HG02588 (cell line): ENCODE data around the gene TTC32.

Experiments
- ATAC-seq: cut with Tn5 transposase; IDR thresholded peaks from one replicate; pipeline ENCODE4 v1.9.1; 2021; ENCODE audit warnings: mild to moderate bottlenecking, moderate library complexity; ENCODE audit not compliant: unreplicated experiment

Gene TTC32

DNA sequence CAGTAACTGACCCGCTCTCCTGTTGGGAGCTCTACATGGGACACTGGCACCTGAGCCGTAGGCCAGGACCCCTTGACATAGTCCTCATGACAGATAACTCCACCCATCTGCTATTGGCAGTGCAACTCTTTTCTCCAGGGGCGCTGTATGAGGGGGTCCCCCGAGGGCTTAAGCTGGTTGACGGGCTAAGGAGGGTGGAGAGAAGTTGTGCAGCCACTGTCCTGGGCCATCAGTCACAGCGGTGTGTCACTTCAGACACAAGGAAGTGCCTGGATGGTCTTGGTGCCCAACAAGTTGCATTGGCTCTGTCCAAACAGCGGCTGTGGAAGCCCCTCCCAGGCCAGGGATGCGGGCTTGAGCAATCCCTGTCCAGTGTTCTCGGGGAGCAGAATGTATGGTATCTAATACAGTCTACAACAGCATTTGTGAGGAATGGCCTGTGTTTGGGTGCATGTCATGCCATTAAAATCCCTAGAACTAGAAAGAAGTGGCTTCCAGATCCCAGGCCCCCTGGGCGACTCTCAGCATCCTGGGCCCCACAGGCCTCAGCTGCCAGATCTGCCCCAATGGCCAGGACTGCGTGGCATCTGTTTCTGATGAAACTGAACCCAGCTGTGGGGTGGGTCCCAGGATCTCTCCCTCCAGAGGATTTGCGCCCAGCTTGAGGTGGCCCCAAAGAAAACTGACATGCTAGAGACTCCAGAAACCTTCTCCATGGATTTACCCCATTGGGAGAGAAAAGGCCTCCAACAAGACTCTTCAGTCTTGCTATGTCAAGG, 23.3 kb downstream of the TTC32 start:
- ATAC-seq: no peak

DNA sequence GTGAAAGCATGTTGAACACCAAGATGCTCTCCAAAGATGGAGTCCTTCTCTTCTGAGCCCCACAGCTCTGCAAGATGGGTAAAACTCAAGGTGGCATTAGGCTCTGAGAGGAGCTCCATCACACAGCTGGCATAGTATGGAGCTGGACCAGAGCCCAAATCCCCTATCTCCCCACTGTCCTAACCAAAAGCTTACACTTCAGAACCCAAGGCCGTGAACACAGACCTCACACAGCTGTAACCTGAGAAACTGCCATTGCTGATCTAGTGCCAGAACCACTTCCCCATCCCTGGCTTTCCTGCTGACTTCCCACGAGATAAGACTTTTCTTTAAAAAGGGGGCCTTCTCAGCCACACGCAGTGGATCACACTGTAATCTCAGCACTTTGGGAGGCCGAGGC, 25.0 kb downstream of the TTC32 start:
- ATAC-seq: no peak

DNA sequence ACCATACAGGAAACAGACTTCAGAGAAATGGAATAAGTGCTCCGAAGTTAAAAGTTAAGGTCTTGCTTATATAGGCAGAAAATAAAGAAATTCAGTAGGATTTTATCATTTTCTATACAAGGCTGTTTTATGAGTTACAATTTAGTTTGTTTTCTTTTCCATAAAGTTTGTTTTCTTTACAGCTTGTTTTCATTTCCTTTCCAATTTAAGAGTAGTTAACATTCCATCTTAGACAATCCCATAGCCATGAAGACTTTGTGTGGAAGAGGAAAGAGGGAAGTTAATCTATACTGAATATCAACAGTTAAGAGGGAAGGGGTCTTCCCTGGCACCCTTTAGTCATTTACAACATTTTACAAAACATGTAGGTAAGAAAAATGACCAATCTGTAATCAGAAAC, 26.5 kb downstream of the TTC32 start:
- ATAC-seq: no peak

DNA sequence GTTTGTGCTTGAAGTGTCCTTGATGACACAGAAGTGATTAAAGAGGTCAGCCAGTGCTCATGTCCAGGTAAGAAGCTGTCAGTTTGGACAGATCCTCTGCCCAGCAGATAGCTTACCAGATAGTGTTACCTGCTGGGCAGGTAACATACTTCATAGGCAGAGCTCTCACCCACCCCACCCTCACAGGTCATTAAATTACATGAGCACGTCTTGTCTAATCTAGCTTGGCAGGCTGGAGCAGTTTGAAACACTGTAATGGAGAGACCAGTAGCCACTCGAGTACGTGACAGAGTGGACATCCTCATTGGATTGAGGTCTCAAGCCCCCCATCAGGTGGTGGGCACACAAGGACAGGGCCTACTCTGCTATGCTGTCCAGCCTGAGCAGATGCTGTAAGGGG, 27.1 kb downstream of the TTC32 start:
- no peak for ATAC-seq

DNA sequence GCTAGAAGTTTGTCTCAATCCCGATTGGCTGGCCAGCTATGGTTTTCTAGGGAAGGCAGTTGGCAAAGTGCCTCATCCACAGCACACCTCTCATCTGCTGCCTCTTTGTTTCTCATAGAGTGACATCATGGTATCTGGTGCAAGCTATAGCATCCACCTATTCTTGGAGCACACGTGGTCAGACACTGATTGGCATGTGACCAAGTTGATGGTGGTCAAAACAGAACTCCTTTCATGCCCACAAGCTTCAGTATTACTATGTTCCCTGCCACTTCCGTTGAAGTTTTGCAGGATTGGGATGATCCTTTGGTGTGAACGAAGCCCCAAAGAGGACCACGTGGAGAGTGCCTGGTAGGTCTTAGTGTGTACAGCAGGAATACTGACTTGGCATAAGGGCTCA, 28.8 kb downstream of the TTC32 start:
- ATAC-seq: no peak

DNA sequence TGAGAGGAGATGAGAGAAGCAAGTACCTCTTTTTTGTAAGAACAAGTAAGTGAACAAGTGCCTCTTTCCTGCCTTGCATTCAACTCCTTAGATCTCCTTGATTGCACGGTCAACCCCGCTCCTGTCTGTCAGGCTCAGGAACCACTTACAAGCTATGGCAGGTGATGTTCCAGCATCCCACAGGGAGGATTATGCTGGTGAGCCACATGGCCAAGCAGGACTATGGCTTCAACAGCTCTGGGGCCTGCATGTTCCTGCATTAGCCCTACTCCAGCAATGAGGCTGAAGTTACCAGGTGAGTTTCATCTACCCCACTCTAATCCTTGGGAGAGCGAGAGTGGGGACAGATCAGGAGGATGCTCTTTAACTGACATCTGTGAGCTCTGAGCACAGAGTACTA, 29.5 kb downstream of the TTC32 start:
- no peak for ATAC-seq

DNA sequence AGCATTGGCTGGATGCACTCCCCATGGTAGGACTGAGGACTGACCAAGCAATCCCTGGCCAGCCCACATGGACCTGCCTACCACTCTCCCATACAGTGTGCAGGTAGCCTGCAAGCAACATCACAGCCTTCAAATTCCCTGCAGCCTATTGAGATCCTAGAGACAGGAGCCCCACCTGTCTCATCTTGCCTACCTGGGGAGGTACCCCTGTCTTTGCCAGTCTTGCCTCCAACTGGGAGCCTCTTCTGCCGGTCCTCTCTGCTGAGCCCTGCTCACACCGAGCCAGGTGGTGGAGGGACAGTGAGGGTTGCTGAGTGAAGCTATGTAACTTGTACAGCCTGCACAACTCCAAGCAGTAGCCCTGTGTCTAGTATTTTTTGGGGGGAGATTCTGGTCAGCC, 29.9 kb downstream of the TTC32 start:
- no peak for ATAC-seq

DNA sequence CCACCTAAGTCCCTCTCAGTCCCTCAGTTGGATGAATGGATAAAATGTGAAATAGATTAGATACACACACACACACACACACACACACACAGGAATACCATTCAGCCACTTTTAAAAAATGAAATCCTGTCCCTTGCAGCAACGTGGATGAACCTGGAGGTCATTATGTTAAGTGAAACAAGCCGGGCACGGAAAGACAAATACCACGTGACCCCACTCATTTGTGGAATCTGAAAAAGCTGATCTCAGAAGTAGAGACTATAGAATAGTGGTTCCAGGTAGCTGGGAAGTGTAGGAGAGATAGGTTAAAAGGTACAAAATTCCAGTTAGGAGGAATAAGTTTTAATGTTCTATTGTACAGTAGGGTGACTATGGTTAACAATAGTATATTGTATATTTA, 31.0 kb downstream of the TTC32 start:
- ATAC-seq: no peak

DNA sequence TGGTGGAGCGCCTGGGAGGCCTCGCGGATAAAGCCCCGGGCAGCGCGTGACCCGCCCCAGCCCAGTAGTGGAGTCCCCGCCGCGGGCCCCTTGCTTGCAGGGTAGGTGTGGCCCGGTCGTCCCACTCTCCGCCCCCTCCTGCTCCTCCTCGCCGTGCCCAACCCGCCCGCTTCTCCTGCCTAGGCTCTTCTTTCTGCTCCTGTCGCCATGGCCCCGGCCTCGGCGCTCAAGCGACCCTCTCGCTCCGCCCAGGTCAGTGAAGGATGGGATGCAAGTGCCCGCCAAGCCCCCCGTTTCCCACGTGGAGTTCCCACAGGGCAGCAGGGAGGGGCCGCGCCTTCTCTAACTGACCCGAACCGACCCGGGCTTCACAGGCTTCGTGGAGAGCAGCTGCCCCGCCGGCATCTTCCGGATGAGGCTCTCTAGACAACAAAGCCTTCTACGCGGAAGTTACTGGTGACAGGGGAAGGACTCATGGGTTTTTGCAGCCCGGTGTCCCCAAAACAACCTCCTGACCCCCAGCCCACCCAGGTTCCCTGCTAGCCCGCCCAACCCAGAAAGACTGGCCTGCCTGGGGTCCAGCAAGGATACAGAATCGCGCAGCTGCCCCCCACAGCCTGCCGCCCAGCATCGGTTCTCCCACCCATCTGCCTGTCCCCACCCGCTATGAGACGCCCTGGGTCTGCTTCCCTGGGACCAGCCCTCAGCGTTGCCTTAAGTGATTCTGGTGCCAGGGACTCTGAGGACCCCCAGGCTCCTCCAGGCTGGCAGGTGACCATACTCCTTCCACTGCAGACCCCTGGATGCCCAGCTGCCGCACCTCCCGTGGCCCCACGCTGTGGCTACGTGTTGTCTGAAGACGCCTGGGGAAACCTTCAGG, 32.8 kb downstream of the TTC32 start:
- peak; percentile 79 for ATAC-seq

DNA sequence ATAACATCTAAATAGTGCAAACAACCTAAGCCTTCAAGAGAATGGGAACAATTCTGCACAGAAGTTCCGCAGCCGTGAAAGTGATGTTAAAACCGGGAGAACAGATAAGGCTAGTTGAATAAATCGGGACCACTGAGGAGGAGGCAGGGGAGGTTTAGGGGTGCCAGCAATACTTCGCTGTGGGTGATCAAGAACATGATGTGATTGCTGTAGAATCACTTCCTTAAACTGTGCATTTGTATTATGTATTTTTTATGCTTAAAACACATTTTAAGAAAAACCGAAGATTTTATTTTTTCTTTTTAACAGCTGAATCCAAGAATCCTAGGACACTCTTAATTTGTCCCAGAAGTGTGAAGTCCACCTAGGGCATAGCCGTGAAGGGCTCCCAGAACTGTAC, 33.6 kb downstream of the TTC32 start:
- ATAC-seq: no peak

DNA sequence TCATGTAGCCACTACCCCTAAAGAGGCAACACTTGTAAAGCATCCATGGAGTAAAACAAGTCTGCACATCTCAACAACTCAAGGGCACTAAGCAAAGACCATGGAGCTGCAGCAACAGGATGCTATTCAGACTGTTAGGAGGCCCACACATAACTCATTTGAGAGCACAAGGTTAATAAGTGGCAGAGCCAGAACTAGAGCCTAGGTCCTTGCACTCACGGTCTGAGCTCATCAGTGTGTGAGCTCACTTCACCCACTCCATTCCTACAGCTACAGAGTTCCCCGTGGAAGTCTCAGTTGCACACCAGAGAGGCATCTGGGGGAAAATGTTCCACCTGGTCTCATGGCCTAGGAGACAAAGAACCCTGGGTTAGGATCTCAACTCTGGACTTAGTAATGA, 35.0 kb downstream of the TTC32 start:
- no peak for ATAC-seq

DNA sequence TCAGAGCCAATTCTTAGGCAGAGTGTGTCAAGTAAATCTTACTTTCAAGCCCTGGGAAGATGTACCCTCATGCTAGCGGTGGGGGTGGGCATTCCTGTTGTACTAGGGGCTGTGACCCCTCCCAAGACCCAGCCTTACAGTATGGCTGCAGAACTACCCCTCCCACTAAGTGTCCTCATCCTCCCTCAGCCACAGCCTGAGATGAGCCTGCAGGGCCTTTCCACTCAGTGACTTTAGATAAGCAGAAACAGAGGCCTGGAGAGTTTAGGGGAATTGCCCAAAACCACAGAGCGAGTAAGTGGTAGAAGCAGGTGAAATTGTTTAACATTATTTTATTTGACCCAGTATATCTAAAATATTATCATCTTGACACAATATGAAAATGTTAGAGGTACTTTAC, 36.6 kb downstream of the TTC32 start:
- ATAC-seq: peak; percentile 41

DNA sequence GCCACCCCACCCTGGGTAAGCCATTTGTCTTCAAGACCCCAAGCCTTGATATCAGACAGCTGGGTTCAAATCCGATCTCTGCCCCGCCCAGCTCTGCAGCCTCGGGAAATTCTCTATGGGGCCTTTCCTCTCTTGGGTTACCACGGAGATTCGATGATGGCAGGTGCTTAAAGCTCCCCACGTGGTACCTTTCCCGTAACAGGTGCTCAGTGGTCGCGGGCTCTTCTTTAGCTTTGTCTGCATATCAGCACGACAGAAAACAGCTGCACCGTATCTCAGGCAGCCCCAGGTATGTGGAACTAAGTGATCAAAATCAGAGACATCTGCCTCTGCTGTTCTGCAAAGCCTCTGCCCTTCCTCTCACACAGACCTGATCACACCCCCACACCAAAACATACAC, 37.4 kb downstream of the TTC32 start:
- no peak for ATAC-seq

DNA sequence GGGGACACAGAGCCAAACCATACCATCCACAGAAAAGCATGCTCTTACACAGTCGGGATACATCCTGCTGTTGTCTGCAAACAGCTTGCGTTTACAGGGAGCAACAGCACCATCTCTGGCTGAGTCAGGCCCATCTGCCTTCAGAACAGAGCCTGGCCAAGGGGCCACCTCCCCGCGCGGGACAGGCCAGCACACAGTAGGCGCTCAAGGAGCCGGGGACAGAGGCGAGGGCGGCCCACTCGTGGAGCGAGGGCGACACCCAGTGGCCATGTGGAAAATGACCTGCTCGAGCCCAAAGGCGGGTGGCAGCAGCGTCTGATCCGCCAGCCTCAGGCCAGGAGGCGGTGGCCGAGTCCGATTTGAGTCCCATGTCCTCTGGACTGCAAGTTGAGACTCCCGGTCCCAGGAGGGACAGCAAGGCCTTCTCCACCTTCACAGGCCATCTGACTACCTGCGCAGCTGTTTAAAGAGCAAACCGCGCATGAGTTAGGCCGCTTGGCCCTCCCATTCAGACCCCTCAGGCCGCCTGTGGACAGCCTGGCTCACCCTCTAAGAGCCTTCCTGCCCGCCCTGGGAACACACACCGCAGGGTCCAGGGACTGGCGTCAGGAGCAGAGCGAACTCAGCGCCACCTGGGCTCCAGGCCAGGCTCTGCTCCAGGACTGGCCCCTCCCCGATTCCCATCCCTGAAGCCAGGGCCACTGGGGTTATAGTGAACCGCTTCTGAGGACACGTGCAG, 38.3 kb downstream of the TTC32 start:
- ATAC-seq: peak; percentile 62

DNA sequence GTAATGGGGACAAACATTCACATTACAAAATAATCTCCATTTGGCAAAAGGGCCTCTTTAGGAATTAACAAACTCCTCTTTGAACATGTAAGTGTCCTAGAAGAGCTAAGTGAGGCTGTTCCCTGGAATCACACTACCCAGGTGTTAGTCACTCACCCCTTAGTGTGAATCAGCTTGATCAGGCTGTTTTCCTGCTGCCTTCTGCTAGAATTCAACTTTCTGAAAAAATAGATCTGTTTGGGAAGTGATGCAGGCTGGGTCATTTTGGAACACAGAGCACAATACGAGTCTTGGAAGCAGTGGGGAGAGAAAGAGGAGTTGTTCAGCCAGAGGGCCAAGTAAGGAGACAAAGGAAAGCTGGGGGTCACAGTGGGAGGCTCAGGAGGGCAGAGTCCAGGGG, 40.0 kb downstream of the TTC32 start:
- ATAC-seq: no peak

DNA sequence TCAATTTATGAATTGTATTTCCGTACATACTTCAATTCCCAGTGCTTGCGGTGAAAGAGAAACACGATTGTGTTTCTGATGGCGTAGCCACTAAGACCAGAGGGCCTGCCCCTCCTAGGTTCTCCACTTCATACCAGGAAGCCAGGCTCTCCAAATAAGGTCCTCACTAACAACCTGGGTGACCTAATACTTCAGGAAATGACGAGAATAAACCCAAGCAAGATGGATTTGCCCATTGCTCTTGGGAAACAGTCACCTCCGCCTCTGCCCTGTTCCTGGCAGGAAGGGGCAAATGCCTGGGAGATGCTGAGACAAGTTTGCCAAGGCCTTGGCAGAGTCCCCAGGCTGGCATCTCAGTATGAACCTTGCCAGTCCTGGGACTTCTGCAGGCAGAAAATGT, 41.8 kb downstream of the TTC32 start:
- no peak for ATAC-seq

DNA sequence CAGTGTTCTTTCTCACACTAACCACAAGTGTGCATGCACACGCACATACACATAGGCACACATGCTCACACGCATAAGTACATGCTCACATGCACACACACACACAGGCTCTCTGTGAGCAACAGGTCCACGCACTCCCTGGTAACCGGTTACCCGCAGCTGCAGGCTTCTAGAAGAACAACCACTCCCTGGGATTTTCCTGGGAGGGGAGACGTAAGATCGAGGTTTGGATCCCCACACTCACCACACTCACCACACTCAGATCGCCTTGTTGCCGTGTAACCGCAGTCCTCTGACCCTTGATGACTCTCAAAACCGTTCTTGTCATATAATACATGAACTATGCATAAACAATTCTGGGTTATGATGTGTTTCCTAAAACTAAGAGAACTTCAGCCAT, 42.2 kb downstream of the TTC32 start:
- no peak for ATAC-seq

DNA sequence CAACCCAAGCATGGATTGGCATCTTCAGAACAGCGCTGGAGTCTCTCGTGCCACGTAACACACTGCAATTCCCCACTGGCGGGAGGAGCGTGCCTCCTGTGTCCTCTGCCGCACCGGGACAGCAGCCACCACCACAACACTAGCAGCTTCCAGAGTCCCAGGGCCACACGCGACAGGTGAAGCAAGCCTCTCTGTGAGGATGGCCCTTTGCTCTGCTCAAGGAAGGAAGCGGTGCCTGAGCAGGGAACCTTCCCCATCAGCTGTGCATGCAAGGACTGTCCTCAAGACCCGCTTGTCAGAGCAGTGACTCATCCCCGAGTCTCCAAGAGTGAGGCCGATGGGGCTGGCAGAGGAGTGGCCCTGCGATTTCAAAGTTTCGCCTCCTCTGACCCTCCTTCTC, 44.0 kb downstream of the TTC32 start:
- no peak for ATAC-seq

DNA sequence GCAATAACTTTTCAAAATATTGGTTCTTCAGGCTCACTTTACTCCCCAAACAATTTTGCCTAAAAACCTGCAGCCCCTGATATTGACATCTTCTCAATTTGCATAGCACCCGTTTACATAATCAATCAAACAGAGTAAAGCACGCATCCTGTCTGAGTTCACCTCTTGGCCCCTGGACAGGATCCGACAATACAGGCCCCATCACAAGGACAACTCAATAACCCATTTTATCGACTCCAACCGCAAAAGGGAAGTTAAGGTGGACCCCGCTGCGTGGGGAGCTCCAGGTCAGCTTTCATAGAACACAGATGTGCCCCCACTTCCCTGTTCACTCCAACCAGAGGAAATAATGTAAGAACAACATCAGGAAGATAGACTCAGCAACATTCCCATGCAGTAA, 44.7 kb downstream of the TTC32 start:
- no peak for ATAC-seq

DNA sequence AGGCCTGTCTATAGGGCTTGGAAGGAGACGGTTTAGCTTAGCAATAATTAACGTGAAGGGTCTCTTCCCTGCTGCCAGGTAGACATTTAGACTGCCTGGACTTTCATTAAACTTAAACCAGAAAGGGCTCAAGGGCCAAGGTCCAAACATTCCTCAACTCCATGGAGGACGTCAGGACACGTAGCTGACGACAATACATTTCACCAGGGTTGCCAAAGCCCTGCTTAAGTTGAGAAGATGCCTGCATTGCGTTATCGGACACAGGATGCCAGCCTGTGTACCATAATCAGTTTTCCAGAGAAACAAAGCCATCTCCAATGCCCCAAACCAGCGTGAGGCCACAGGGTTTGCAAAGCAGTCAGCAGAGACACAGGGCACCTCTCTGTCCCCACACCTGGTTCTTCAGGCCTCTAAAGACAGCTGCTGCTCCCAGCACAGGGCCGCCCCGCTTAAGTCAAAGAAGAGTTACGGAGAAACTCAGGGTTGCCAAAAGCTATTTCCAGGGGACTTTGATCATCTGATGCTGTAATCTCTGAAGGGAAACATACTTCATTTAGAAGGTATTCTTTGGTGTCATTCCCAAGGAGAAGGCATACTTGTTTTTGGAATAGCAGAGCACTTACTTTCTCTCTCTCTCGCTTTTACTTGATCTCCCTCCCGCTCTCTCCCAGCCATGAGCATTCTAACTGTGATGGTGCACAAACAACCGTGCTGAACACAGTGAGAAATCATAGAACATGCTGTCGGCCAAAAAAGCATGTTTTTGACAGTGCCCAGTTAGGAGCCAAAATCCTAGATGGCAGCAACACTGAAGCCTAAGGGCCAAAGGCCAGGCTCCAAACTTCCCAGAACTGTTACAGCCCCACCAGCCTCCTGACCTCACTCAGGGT, 46.0 kb downstream of the TTC32 start:
- ATAC-seq: no peak
